ENCODE measurements around the gene KBTBD4. TPM values are rescaled to one million over a fixed set of nuclear protein-coding genes. Genes with fewer than 3 reads are reported as not detected.
A peak's percentile ranks its signal among the peaks of the same experiment; 100 is the strongest.
"Not testable (repeated sequence)": the region's sequence is repeated elsewhere in the genome, so short reads cannot be mapped to it uniquely, and the experiment has no call there.

KBTBD4 gene
- polyA plus RNA-seq, 3 donors, result 2.8 to 16.9 (median 13.8) TPM

GRCh38 chr11:47565340-47566148, 13.2 kb downstream of the KBTBD4 start, which contains the start of gene PTPMT1:
TSS of gene PTPMT1 (plus strand) at chr11:47565599. CDS start at chr11:47565623, 24 bp downstream.
- peak within 1 kb of the TSS; percentile 63 to 89 (median 77) for H3K27ac Mint-ChIP-seq
- Histone ChIP-seq H3K36me3 (replicated peaks in 1 of 2; ENCODE audit: control insufficient read depth in 1 of 2, insufficient read depth in 2 of 2, low read length in 2 of 2) (peaks cover 12 to 13% of the 10 kb centered on the region in 2 donors), H2AFZ (ENCODE audit: insufficient read depth, low read depth, low read length, poor library complexity, severe bottlenecking) (peak within 1 kb of the TSS; percentile 100), H3K4me3 (replicated peaks in 1 of 3; ENCODE audit: low read depth in 2 of 3, low read length in 3 of 3) (peak within 1 kb of the TSS; percentile 87 to 97 (median 93)), H4K20me1 (ENCODE audit: insufficient read depth, low read length) (no peaks in the 10 kb centered on the region), H3K27ac (ENCODE audit: low read depth in 1 of 2, low read length in 2 of 2) (peak within 1 kb of the TSS; percentile 84 to 85), H3K9ac (ENCODE audit: insufficient read depth, low read length, poor library complexity, severe bottlenecking) (peak within 1 kb of the TSS; percentile 83), H3K4me2 (replicated peaks; ENCODE audit: extremely low read depth, low read length, poor library complexity, severe bottlenecking) (peak within 1 kb of the TSS; percentile 80), H3K4me1 (ENCODE audit: control insufficient read depth in 1 of 2, insufficient read depth in 2 of 2, low read length in 2 of 2) (peaks cover 19 to 26% of the 10 kb centered on the region in 2 donors), H3K79me2 (ENCODE audit: insufficient read depth, low read length) (peaks cover 57% of the 10 kb centered on the region), H3K27me3 (ENCODE audit: control insufficient read depth in 2 of 2, insufficient read depth in 2 of 2, low read length in 2 of 2) (no peaks in the 10 kb centered on the region), H3K9me3 (replicated peaks in 1 of 2; ENCODE audit: control insufficient read depth in 1 of 2, insufficient read depth in 1 of 2, low read length in 2 of 2) (no peaks in the 10 kb centered on the region)
- peaks cover 14% of the 10 kb centered on the region for H3K4me1 Mint-ChIP-seq
- WGBS (ENCODE audit: insufficient coverage), result under 1% methylated on average over 86 of the region's 86 CpGs
- H3K27me3 Mint-ChIP-seq (ENCODE audit: low read depth in 3 of 3), result peaks cover 0 to 2% (median 0%) of the 10 kb centered on the region in 3 donors
- intact Hi-C loops (cut with micrococcal nuclease), result loop anchor here (5.0 kb wide), 2 partner anchors 78 to 83 kb away; no protein-coding TSS in a partner anchor
- TF ChIP-seq CTCF (IDR thresholded peaks at IDR 0.05), result no peak
- H3K36me3 Mint-ChIP-seq, result peaks cover 6 to 16% of the 10 kb centered on the region in 2 donors
- no peaks in the 10 kb centered on the region for H3K9me3 Mint-ChIP-seq
- peak within 1 kb of the TSS; percentile 85 to 91 for H3K4me3 Mint-ChIP-seq
- DNase-seq, result peak in 2 of 3 donors; percentile 34 to 38

- H3K27ac Mint-ChIP-seq, result peak overlapping the region in 6 of 7 donors; percentile 13 to 85 (median 71)
- H3K9me3 Mint-ChIP-seq, result peaks cover 0 to 2% (median 0%) of the 10 kb centered on the region in 7 donors
Observed at GRCh38 chr11:47564933-47565339, 13.8 kb downstream of the KBTBD4 start.

GRCh38 chr11:47564366-47564765, 14.4 kb downstream of the KBTBD4 start:
- H3K4me3 ChIP-seq (replicated peaks in 1 of 3; ENCODE audit: low read depth in 2 of 3, low read length in 3 of 3); H3K9me3 ChIP-seq (replicated peaks in 1 of 2; ENCODE audit: control insufficient read depth in 1 of 2, insufficient read depth in 1 of 2, low read length in 2 of 2); H3K4me2 ChIP-seq (replicated peaks; ENCODE audit: extremely low read depth, low read length, poor library complexity, severe bottlenecking); H3K27me3 Mint-ChIP-seq (ENCODE audit: low read depth in 3 of 3); H3K36me3 Mint-ChIP-seq; H3K27me3 ChIP-seq (ENCODE audit: control insufficient read depth in 2 of 2, insufficient read depth in 2 of 2, low read length in 2 of 2); H2AFZ ChIP-seq (ENCODE audit: insufficient read depth, low read depth, low read length, poor library complexity, severe bottlenecking); H3K36me3 ChIP-seq (replicated peaks in 1 of 2; ENCODE audit: control insufficient read depth in 1 of 2, insufficient read depth in 2 of 2, low read length in 2 of 2); DNase-seq; H3K27ac Mint-ChIP-seq; H3K27ac ChIP-seq (ENCODE audit: low read depth in 1 of 2, low read length in 2 of 2); H4K20me1 ChIP-seq (ENCODE audit: insufficient read depth, low read length); H3K9me3 Mint-ChIP-seq; intact Hi-C loops (cut with micrococcal nuclease); H3K9ac ChIP-seq (ENCODE audit: insufficient read depth, low read length, poor library complexity, severe bottlenecking): not testable (repeated sequence)
- Histone ChIP-seq H3K79me2 (ENCODE audit: insufficient read depth, low read length) (peaks cover 45% of the 10 kb centered on the region), H3K4me1 (ENCODE audit: control insufficient read depth in 1 of 2, insufficient read depth in 2 of 2, low read length in 2 of 2) (peaks cover 26 to 34% of the 10 kb centered on the region in 2 donors)
- 96% methylated on average over 3 of the region's 10 CpGs for WGBS (ENCODE audit: insufficient coverage)
- peak overlapping the region in 1 of 2 donors; percentile 31 for H3K4me3 Mint-ChIP-seq
- H3K4me1 Mint-ChIP-seq, result peaks cover 20% of the 10 kb centered on the region

More at GRCh38 chr11:47564933-47565339, 13.8 kb downstream of the KBTBD4 start:
- Histone ChIP-seq H3K9me3 (replicated peaks in 1 of 2; ENCODE audit: control insufficient read depth in 1 of 2, insufficient read depth in 1 of 2, low read length in 2 of 2) (no peaks in the 10 kb centered on the region), H3K4me3 (replicated peaks in 1 of 3; ENCODE audit: low read depth in 2 of 3, low read length in 3 of 3) (peak overlapping the region; percentile 87 to 97 (median 93)), H3K4me1 (ENCODE audit: control insufficient read depth in 1 of 2, insufficient read depth in 2 of 2, low read length in 2 of 2) (peaks cover 25 to 32% of the 10 kb centered on the region in 2 donors), H4K20me1 (ENCODE audit: insufficient read depth, low read length) (no peaks in the 10 kb centered on the region), H3K27me3 (ENCODE audit: control insufficient read depth in 2 of 2, insufficient read depth in 2 of 2, low read length in 2 of 2) (no peaks in the 10 kb centered on the region), H3K9ac (ENCODE audit: insufficient read depth, low read length, poor library complexity, severe bottlenecking) (peak overlapping the region; percentile 83), H3K4me2 (replicated peaks; ENCODE audit: extremely low read depth, low read length, poor library complexity, severe bottlenecking) (peak overlapping the region; percentile 80), H2AFZ (ENCODE audit: insufficient read depth, low read depth, low read length, poor library complexity, severe bottlenecking) (peak overlapping the region; percentile 100), H3K79me2 (ENCODE audit: insufficient read depth, low read length) (peaks cover 51% of the 10 kb centered on the region), H3K27ac (ENCODE audit: low read depth in 1 of 2, low read length in 2 of 2) (peak overlapping the region; percentile 67 to 85), H3K36me3 (replicated peaks in 1 of 2; ENCODE audit: control insufficient read depth in 1 of 2, insufficient read depth in 2 of 2, low read length in 2 of 2) (peaks cover 7 to 9% of the 10 kb centered on the region in 2 donors)
- intact Hi-C loops (cut with micrococcal nuclease), result loop anchor here (5.0 kb wide), 2 partner anchors 78 to 83 kb away; no protein-coding TSS in a partner anchor
- peaks cover 0 to 2% (median 0%) of the 10 kb centered on the region in 3 donors for H3K27me3 Mint-ChIP-seq (ENCODE audit: low read depth in 3 of 3)
- WGBS (ENCODE audit: insufficient coverage), result 17% methylated on average over 4 of the region's 11 CpGs
- peaks cover 20% of the 10 kb centered on the region for H3K4me1 Mint-ChIP-seq
- TF ChIP-seq CTCF (IDR thresholded peaks at IDR 0.05), result no peak
- no peak for DNase-seq
- H3K4me3 Mint-ChIP-seq, result peak overlapping the region; percentile 85 to 86
- peaks cover 4 to 13% of the 10 kb centered on the region in 2 donors for H3K36me3 Mint-ChIP-seq
